GM19324 (cell line): ENCODE results near the gene TTC39B.

Experiments
- ATAC-seq: cut with Tn5 transposase; IDR thresholded peaks from one replicate; pipeline ENCODE4 v1.9.1; 2021; ENCODE audit warnings: mild to moderate bottlenecking, moderate library complexity; ENCODE audit not compliant: unreplicated experiment, low FRiP score

The TTC39B gene

GRCh38 chr9:15138357-15138686 is 168.7 kb downstream of the TTC39B start:
- ATAC-seq: no peak

GRCh38 chr9:15137658-15138356 is 169.2 kb downstream of the TTC39B start:
- ATAC-seq: no peak

GRCh38 chr9:15137089-15137488 is 169.9 kb downstream of the TTC39B start:
- no peak for ATAC-seq

- ATAC-seq: no peak
Observed at GRCh38 chr9:15136646-15137045, 170.4 kb downstream of the TTC39B start.

- ATAC-seq: peak; percentile 75
Observed at GRCh38 chr9:15135164-15135792, 171.7 kb downstream of the TTC39B start.

GRCh38 chr9:15133488-15133887 is 173.5 kb downstream of the TTC39B start:
- ATAC-seq: no peak

- no peak for ATAC-seq
Observed at GRCh38 chr9:15132091-15132490, 174.9 kb downstream of the TTC39B start.

GRCh38 chr9:15131094-15131493 is 175.9 kb downstream of the TTC39B start:
- ATAC-seq: no peak

GRCh38 chr9:15127831-15128230 is 179.2 kb downstream of the TTC39B start:
- no peak for ATAC-seq

- no peak for ATAC-seq
Observed at GRCh38 chr9:15121630-15122029, 185.4 kb downstream of the TTC39B start.

- ATAC-seq: no peak
Observed at GRCh38 chr9:15116130-15116580, 190.9 kb downstream of the TTC39B start.

GRCh38 chr9:15115702-15116101 is 191.3 kb downstream of the TTC39B start:
- ATAC-seq: no peak

- no peak for ATAC-seq
Observed at GRCh38 chr9:15115041-15115440, 192.0 kb downstream of the TTC39B start.
